HG02588 (cell line): ENCODE results near the gene SYNJ2.

Experiments used
- ATAC-seq: cut with Tn5 transposase; IDR thresholded peaks from one replicate; pipeline ENCODE4 v1.9.1; 2021; ENCODE audit warnings: mild to moderate bottlenecking, moderate library complexity; ENCODE audit not compliant: unreplicated experiment

SYNJ2 gene

GRCh38 chr6:158057213-158057987 lies 75.7 kb downstream of the SYNJ2 start:
- no peak for ATAC-seq

DNA sequence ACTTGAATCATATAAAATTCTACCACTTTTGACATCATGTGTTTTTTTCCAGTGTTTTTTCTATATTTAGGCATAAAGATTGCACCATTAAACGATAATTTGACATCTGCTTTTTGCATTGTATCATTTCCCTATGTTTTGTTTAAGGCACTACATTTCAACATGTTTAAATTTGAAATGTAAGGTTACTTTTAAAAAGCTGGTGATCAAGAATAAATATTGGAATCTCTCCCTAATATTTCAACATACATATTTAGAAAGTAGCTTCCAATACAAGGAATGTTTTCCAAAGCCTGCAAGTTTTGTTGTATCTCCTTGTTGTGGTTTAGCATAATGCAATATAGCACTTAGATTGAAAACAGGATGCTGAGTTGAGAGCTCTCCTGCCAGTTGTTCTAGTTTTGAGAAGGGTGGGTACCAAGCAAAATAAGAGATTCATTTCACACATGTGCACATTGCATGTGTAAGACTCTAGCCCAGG lies 76.5 kb downstream of the SYNJ2 start:
- no peak for ATAC-seq

DNA sequence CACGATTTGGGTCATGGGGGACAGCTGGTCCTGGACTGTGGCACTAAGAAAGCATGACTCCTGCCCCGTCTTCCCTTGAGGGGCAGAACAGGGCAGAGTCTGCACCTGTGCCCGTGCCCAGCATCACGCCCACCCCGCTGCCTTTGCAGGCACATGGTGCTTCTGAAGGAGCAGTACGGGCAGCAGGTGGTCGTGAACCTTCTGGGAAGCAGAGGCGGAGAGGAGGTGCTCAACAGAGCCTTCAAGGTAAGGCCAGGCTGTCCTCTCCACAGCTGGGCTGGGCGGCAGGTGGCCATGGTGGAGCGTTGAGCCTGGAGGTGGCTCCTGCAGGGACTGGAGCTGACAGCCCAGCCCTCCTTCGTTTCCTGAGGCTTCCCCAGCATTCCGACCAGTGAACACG lies 77.4 kb downstream of the SYNJ2 start:
- no peak for ATAC-seq

- no peak for ATAC-seq
Measured at GRCh38 chr6:158060455-158061360, 79.0 kb downstream of the SYNJ2 start.

DNA sequence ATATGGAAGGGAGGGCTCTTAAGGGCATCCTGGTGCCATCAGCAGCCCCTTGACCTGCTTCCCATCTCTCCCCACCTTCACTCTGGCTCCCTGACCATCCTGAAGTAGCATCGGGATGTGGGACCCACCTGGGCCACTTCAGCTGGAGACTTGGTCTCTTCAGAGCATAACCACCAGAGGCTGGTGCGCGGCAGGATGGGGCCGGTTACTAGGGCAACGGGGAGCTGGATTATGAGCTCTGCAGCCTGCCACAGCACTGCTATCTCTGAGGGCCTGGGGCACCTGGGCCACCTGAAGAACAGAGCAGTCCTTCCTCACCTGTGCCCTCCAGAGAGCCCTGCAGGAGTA lies 79.7 kb downstream of the SYNJ2 start:
- ATAC-seq: no peak

DNA sequence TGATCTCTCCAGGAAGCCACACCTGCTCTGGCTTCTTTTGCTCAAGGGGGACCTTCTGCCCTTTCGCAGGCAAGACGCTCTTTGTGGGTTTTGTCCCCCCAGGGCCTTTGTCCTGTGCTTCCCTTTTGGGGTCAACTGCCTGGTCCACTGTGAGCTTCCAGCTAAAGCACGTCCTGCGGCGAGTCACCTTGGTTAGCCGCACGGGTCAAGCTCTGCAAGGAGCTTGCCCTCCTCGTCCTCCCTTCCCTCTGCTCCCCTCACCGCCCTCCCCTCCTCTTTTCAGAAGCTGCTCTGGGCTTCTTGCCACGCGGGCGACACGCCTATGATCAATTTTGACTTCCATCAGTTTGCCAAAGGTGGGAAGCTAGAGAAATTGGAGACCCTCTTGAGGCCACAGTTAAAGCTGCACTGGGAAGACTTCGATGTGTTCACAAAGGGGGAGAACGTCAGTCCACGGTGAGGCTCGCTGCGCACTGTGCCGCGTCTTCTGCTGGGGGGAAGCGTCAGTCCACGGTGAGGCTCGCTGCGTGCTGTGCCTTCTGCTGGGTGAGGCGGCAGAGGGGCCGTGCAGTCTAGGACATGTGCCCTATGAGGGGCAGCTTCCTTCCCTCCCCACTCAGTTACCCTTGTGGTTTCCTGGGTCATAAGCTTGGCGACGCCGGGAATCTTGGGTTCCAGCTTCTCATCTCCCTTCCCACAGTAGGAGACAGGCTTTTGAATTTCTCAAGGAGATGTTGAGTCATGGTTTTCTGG lies 80.2 kb downstream of the SYNJ2 start:
- no peak for ATAC-seq

DNA sequence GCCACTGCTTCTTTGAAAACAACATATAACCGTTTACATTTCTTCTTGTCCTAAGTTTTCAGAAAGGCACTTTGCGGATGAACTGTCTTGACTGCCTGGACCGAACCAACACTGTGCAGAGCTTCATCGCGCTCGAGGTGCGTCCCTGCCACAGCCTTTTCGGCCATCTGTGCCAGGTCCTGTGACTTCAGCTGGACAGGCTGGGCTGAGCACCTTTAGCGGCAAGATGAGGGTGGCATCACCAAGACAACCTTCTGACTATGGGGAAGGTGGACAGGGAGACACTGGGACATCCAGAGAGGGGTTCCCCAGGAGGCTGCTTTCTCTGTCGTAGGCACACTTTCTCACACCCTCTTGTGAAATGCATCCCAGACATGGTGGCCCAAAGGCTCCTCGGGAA lies 82.1 kb downstream of the SYNJ2 start:
- no peak for ATAC-seq

DNA sequence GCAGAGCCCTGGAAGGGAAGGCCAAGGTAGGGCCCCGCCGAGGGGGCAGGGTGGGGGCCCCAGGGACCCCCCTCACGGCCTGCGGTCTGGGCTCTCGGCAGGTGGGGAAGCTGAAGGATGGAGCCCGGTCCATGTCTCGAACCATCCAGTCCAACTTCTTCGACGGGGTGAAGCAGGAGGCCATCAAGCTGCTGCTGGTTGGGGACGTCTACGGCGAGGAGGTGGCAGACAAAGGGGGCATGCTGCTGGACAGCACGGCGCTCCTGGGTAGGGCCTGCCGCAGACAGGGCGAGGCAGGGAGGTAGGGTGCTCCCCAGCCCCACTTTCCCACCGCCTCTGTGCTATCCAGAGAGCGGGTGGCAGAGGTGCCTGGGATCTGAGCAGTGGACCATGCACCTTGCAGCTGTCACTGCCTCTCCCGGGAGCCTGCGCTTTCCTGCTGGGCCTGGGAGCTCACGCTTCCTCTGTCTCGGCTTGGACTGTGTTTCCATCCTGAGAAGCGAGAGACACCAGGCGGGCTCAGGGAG lies 83.1 kb downstream of the SYNJ2 start:
- no peak for ATAC-seq

GRCh38 chr6:158066136-158066781 lies 84.6 kb downstream of the SYNJ2 start:
- ATAC-seq: no peak

DNA sequence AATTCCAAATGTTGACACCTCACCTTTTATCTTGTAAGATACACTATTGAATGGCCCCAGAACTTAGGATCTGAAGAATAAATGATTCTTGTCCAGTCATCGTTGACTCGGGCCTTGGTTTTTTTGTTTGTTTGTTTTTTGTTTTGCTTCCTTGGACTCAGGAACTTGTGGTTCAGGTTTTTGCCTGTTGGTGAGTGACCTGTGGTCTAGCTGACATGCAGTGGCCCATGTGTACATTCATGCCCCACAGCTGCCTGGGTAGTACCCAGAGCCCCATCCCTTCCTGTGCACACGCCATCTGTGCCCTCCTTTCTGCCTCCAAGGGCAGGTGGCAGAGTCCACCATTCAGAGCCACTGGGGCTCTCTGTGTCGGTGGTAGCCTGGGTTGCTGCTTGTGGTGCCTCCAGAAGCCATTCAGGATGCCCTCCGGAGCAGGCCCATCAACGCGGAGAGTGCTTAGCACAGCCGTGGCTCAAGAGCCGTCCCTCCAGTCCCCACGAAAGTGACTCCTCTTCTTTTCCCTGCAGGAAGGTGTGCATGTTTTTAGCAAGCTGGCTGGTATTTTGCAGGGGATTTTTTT lies 85.9 kb downstream of the SYNJ2 start:
- no peak for ATAC-seq

- ATAC-seq: no peak
Measured at GRCh38 chr6:158068156-158068892, 86.7 kb downstream of the SYNJ2 start.

DNA sequence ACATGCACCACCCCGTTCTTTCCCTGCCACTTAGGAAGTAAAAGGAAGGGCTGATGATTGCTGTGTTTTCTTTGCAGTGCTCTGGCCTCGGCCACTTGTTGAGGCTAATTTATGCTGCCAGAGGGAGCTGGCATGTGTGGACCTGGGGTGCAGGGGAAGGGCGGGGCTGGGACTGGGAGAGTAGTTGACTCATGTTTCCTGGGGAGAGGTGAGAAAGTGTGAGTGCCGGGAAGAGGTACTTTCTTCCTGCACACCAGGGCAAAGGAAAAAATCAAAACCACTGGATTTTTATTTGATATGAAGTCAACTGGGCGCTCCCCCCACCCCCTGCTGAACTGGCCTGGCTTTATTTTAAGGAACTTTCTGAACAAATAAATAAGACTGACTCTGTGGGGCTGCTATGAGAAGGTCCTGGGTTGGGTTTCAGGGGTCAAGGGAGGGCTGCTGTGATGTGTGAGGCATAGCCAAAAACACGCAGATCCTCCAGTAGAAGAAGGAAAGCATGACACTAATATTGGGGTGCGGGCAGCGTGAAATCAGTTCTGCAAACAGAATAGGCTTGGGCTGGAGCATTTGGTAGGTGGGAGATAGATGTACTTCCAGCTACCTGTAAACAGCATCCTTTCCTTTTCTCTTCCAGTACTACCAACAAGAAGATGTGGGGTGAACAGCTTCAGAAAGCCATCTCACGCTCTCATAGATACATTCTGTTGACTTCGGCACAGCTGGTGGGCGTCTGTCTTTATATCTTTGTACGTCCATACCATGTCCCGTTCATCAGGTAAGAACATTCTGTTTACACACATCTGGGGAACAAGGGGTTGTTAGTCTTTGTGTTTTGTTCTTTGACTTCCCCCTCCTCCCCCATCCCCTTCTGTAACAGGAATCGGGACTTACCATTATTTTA lies 87.5 kb downstream of the SYNJ2 start:
- ATAC-seq: no peak

DNA sequence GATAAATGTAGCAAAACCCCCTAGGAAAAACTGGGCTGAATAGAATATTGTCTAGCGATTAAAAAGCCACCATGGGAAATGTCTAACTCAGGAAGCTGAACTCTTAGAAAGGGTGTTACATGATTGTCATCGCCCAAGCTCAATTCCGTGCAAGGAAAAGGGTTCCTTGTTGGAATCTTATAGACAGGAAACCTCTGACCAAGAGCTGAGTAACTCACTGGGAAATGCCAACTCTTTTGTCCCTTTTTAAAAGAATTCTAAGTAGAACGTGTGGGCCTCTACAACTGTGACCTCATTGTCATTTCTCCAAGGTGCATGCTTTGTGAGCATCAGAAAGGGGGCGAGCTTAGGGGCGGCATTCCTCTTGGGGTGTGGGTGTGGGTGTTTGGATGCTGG lies 88.1 kb downstream of the SYNJ2 start:
- ATAC-seq: no peak

DNA sequence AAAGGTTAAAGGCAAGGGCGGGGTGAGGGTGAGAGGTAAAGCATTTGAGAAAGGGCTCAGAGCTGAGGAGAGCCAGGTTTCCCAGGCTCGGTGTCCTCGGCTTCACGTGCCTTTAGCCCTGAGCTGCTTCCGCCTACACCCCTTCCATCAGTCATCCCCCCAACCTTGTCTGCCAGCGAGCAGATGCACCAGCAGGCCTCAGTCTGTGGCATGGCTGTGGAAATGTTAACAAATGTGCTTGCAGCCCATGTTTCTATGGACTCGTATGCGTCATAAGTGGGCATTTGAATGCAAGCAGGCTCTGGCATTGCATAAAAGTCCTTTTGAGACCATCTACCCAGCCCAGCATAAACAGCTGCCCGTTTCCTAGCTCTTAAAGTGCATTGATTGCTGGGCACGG lies 88.8 kb downstream of the SYNJ2 start:
- ATAC-seq: no peak

GRCh38 chr6:158071121-158072082 lies 89.7 kb downstream of the SYNJ2 start:
- ATAC-seq: no peak

DNA sequence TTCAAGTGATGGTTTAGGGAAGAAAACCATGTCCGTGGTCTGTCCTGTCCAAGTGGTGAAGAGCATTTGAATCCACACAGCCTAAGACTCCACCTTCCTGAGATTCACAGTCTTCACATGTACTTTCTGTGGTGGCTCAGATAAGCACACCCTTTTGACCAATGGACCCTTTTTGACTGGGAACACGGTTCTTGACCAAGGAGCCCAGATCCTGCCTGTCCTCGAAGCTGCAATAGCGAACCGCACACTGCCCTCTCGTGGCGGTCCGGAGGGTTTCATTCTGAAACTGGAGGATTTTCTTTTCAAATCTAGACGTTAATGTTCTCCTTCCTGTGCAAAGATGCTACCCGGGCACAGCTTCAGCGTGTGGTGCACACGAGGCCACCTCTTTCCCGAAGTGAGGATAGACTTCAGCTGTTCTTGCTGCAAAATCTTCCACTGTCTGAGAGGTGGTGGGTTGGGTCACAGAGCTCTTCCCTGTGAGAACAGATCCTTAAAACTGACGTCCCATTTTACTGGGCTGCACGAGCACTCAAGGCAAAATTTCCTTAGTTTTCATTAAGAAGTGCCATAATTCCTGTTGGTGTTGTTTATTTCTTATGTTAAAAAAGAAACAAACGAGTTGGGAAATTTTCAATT lies 90.5 kb downstream of the SYNJ2 start:
- no peak for ATAC-seq

DNA sequence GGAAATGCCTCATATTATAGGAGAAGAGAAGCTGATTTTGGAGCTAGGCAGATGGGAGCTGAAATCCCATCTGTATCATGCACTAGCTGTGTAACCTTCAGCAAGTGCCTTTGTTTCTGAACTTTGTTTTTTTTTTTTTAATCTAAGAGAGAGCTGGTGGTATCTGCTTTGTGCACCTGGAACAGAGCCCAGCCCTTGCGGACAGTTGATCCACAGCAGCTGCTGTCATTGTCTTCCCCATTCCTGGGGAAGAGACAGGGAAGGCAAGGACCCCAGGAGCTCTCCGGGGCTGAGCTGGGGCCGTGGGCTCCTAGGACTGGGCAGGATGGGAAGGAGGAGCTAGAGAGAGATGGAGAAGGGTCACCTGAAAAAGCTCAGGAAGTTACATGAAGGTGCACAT lies 92.1 kb downstream of the SYNJ2 start:
- ATAC-seq: no peak
